Measurements from ENCODE around the gene NCOA3.
A peak's percentile ranks its signal among the peaks of the same experiment; 100 is the strongest.

The NCOA3 gene

DNA sequence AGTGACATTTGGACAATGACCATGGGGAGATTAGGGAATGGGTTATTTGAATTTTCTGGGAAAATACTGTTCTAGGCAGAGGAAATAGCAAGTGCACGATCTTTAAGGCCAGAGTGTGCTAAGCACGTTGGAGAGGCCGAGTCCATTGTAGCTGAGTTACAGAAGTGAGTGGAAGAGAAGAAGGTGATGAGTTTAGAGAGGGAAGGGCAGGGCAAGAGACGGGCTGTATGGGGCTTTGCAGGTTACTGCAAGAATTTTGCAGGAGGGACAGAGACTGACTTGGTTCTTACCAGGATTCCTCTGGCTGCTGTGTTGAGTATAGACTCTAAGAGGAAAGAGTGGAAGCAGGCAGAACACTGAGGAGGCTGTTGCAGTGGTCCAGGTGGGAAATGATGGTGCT lies 1.1 kb upstream of the NCOA3 start:
- no peak for DNase-seq

GRCh38 chr20:47501116-47501481 lies 588 bp upstream of the NCOA3 start:
- DNase-seq: no peak
- no peak overlapping the region for H2BK120ac ChIP-seq (ENCODE audit: low read depth, low read length)
- H3K36me3 ChIP-seq (ENCODE audit: control insufficient read depth, insufficient read depth, low read length): no peaks in the 10 kb centered on the region
- H3K4ac ChIP-seq (ENCODE audit: low read depth, low read length): no peak overlapping the region
- H2BK5ac ChIP-seq (ENCODE audit: low read length): no peak overlapping the region
- no peak overlapping the region for H3K23ac ChIP-seq (ENCODE audit: low read length)
- H4K8ac ChIP-seq (ENCODE audit: low read depth, low read length): no peak overlapping the region
- H4K5ac ChIP-seq (ENCODE audit: low read length): no peak overlapping the region
- peak overlapping the region; percentile 46 for H2BK15ac ChIP-seq (replicated peaks; ENCODE audit: low read depth)
- peak overlapping the region; percentile 4 for H3K18ac ChIP-seq (ENCODE audit: low read length)
- WGBS (ENCODE audit: extremely low coverage, insufficient coverage, low lambda C conversion rate): no CpG with 5 or more reads among the region's 5 CpGs
- H3K79me1 ChIP-seq (ENCODE audit: low read length): no peaks in the 10 kb centered on the region
- peaks cover 11% of the 10 kb centered on the region for H3K79me2 ChIP-seq (ENCODE audit: control insufficient read depth, insufficient read depth, low read length)
- peak overlapping the region; percentile 46 for H3K4me3 ChIP-seq (ENCODE audit: low read length)
- H3K27me3 ChIP-seq (ENCODE audit: insufficient read depth, low read length, poor library complexity): no peaks in the 10 kb centered on the region
- H2AK5ac ChIP-seq (ENCODE audit: low read length): no peak overlapping the region
- H3K56ac ChIP-seq (ENCODE audit: low read length): peak overlapping the region; percentile 84
- peak overlapping the region; percentile 77 for H3K9ac ChIP-seq (ENCODE audit: low read length)
- H3K4me1 ChIP-seq (ENCODE audit: control insufficient read depth, low read depth, low read length): no peaks in the 10 kb centered on the region
- no peak overlapping the region for H3K27ac ChIP-seq (ENCODE audit: low read depth, low read length)
- H3K4me2 ChIP-seq (ENCODE audit: low read length): peak overlapping the region; percentile 74

More for the DNA sequence above, 1.1 kb upstream of the NCOA3 start:
- Histone ChIP-seq H4K8ac (ENCODE audit: low read depth, low read length) (no peak overlapping the region), H3K9ac (ENCODE audit: low read length) (no peak overlapping the region), H4K5ac (ENCODE audit: low read length) (no peak overlapping the region), H3K4me3 (ENCODE audit: low read length) (no peak overlapping the region), H2BK5ac (ENCODE audit: low read length) (no peak overlapping the region), H3K4me2 (ENCODE audit: low read length) (no peak overlapping the region), H3K18ac (ENCODE audit: low read length) (no peak overlapping the region), H2BK120ac (ENCODE audit: low read depth, low read length) (no peak overlapping the region), H3K79me2 (ENCODE audit: control insufficient read depth, insufficient read depth, low read length) (peaks cover 11% of the 10 kb centered on the region), H3K36me3 (ENCODE audit: control insufficient read depth, insufficient read depth, low read length) (no peaks in the 10 kb centered on the region), H3K23ac (ENCODE audit: low read length) (no peak overlapping the region), H3K4me1 (ENCODE audit: control insufficient read depth, low read depth, low read length) (no peaks in the 10 kb centered on the region), H2AK5ac (ENCODE audit: low read length) (no peak overlapping the region), H3K56ac (ENCODE audit: low read length) (no peak overlapping the region), H3K27me3 (ENCODE audit: insufficient read depth, low read length, poor library complexity) (no peaks in the 10 kb centered on the region), H2BK15ac (replicated peaks; ENCODE audit: low read depth) (no peak overlapping the region), H3K79me1 (ENCODE audit: low read length) (no peaks in the 10 kb centered on the region), H3K27ac (ENCODE audit: low read depth, low read length) (no peak overlapping the region), H3K4ac (ENCODE audit: low read depth, low read length) (no peak overlapping the region)
- no CpG with 5 or more reads among the region's 4 CpGs for WGBS (ENCODE audit: extremely low coverage, insufficient coverage, low lambda C conversion rate)

DNA sequence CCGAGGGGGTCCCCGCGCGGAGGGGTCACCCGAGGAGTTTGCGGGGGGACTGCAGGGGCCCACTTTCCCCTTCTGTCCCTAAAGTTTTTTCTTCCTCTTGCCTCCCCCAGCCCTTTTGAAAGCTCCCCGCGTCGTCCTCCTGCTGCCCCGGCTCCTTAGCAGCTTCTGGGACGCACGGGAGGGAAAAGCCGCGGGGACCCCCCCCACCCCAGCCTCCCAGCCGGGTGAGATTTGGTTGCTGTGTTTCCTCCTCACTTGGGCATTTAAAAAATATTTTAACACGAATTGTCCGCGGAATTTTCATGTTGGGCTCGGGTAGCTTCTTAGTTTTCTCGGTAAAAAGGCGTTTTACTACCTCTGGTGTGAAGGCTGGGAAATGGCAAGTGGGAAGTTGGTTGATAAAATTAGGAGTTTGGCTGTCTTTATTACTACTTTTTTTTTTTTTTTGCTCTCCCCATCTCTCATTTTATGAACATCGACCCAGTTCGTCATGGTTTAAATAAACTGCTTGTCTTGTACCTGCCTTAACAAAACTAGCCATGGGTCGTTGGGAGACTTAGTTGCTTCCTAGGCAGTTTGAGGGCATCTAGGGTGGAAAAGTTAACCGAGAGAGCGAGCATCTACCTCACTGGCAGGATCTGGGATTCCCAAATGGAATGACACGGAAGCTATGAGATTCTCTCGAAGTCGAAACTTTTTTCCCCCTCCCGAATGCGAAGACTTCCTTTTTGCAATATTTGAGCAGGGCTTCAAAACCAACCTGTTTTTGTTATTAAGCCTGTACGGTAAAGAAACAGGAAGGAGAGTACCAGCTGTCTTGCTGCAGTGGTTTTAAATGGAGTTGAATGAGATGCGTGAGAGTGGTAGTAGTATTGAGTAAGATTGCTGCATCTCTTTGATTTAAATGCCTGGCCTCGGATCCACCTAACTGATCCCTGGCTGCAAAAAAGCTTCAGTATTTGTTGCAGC lies 868 bp downstream of the NCOA3 start:
- Histone ChIP-seq H2BK5ac (ENCODE audit: low read length) (no peak overlapping the region), H3K36me3 (ENCODE audit: control insufficient read depth, insufficient read depth, low read length) (no peaks in the 10 kb centered on the region), H3K18ac (ENCODE audit: low read length) (peak overlapping the region; percentile 30), H2AK5ac (ENCODE audit: low read length) (no peak overlapping the region), H3K79me1 (ENCODE audit: low read length) (peaks cover 2% of the 10 kb centered on the region), H3K27ac (ENCODE audit: low read depth, low read length) (peak overlapping the region; percentile 24), H3K4ac (ENCODE audit: low read depth, low read length) (no peak overlapping the region), H3K4me2 (ENCODE audit: low read length) (peak overlapping the region; percentile 55), H4K5ac (ENCODE audit: low read length) (no peak overlapping the region), H3K56ac (ENCODE audit: low read length) (peak overlapping the region; percentile 95), H3K4me3 (ENCODE audit: low read length) (peak overlapping the region; percentile 88), H3K4me1 (ENCODE audit: control insufficient read depth, low read depth, low read length) (no peaks in the 10 kb centered on the region), H2BK120ac (ENCODE audit: low read depth, low read length) (no peak overlapping the region), H3K23ac (ENCODE audit: low read length) (no peak overlapping the region), H4K8ac (ENCODE audit: low read depth, low read length) (no peak overlapping the region), H3K9ac (ENCODE audit: low read length) (peak overlapping the region; percentile 85), H3K27me3 (ENCODE audit: insufficient read depth, low read length, poor library complexity) (no peaks in the 10 kb centered on the region), H3K79me2 (ENCODE audit: control insufficient read depth, insufficient read depth, low read length) (peaks cover 19% of the 10 kb centered on the region), H2BK15ac (replicated peaks; ENCODE audit: low read depth) (no peak overlapping the region)
- DNase-seq: peak; percentile 54
- WGBS (ENCODE audit: extremely low coverage, insufficient coverage, low lambda C conversion rate): no CpG with 5 or more reads among the region's 34 CpGs

DNA sequence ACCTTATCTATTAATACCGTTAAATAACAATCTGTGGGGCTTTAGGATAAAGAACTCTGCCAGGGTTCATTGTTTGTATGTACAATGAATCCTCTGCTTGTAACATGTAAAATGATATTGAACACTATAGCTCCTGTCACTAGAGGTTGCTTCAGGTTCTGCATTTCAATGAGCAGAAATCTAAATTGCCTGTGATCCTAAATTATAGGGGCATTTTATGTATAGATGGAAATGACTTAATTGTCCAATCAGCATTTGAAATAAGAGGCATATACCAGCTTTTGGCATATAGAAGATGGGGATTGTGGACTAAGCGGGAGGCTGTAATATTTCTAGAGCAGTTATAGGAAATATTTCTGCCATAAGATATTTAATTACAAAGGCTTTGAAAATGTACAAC lies 2.0 kb downstream of the NCOA3 start:
- H3K4me3 ChIP-seq (ENCODE audit: low read length): no peak overlapping the region
- H3K4me2 ChIP-seq (ENCODE audit: low read length): no peak overlapping the region

DNA sequence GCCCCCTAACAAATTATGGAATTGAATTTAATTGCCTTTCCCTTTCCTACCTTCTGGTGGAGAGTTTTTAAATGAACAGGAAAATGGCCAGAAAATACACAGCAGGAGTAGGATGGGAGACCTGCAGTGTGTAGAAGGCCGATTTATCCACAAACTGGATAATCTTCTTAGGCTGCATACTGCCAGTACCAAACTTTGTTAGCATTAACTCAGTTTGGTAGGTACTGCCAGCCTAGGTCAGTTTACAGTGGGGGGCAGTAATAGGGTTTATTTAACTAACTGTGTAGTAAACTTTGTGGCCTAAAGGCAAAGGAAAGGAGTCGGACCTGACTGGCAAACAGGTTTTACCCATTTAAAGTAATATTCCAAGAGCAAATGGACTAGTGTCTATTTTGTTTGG lies 4.6 kb downstream of the NCOA3 start:
- no peak for DNase-seq
- Histone ChIP-seq H3K4me1 (ENCODE audit: control insufficient read depth, low read depth, low read length) (no peaks in the 10 kb centered on the region), H2BK5ac (ENCODE audit: low read length) (no peak overlapping the region), H2BK120ac (ENCODE audit: low read depth, low read length) (no peak overlapping the region), H3K18ac (ENCODE audit: low read length) (no peak overlapping the region), H3K79me1 (ENCODE audit: low read length) (peaks cover 9% of the 10 kb centered on the region), H3K27me3 (ENCODE audit: insufficient read depth, low read length, poor library complexity) (no peaks in the 10 kb centered on the region), H3K23ac (ENCODE audit: low read length) (no peak overlapping the region), H4K8ac (ENCODE audit: low read depth, low read length) (no peak overlapping the region), H2AK5ac (ENCODE audit: low read length) (no peak overlapping the region), H2BK15ac (replicated peaks; ENCODE audit: low read depth) (no peak overlapping the region), H3K9ac (ENCODE audit: low read length) (no peak overlapping the region), H3K56ac (ENCODE audit: low read length) (no peak overlapping the region), H4K5ac (ENCODE audit: low read length) (no peak overlapping the region), H3K27ac (ENCODE audit: low read depth, low read length) (no peak overlapping the region), H3K4ac (ENCODE audit: low read depth, low read length) (no peak overlapping the region), H3K4me2 (ENCODE audit: low read length) (no peak overlapping the region), H3K79me2 (ENCODE audit: control insufficient read depth, insufficient read depth, low read length) (peaks cover 35% of the 10 kb centered on the region), H3K4me3 (ENCODE audit: low read length) (no peak overlapping the region), H3K36me3 (ENCODE audit: control insufficient read depth, insufficient read depth, low read length) (no peaks in the 10 kb centered on the region)
- WGBS (ENCODE audit: extremely low coverage, insufficient coverage, low lambda C conversion rate): no CpG with 5 or more reads among the region's 2 CpGs

More for the DNA sequence above, 2.0 kb downstream of the NCOA3 start:
- Histone ChIP-seq H3K23ac (ENCODE audit: low read length) (no peak overlapping the region), H3K79me1 (ENCODE audit: low read length) (peaks cover 2% of the 10 kb centered on the region), H3K4me1 (ENCODE audit: control insufficient read depth, low read depth, low read length) (no peaks in the 10 kb centered on the region), H3K18ac (ENCODE audit: low read length) (no peak overlapping the region), H2BK120ac (ENCODE audit: low read depth, low read length) (no peak overlapping the region), H3K79me2 (ENCODE audit: control insufficient read depth, insufficient read depth, low read length) (peaks cover 19% of the 10 kb centered on the region), H3K27me3 (ENCODE audit: insufficient read depth, low read length, poor library complexity) (no peaks in the 10 kb centered on the region), H2BK15ac (replicated peaks; ENCODE audit: low read depth) (no peak overlapping the region), H3K36me3 (ENCODE audit: control insufficient read depth, insufficient read depth, low read length) (no peaks in the 10 kb centered on the region), H4K8ac (ENCODE audit: low read depth, low read length) (no peak overlapping the region), H3K27ac (ENCODE audit: low read depth, low read length) (no peak overlapping the region), H4K5ac (ENCODE audit: low read length) (no peak overlapping the region), H2AK5ac (ENCODE audit: low read length) (no peak overlapping the region), H3K56ac (ENCODE audit: low read length) (no peak overlapping the region), H3K9ac (ENCODE audit: low read length) (no peak overlapping the region), H3K4ac (ENCODE audit: low read depth, low read length) (no peak overlapping the region), H2BK5ac (ENCODE audit: low read length) (no peak overlapping the region)
- no CpG with 5 or more reads among the region's 2 CpGs for WGBS (ENCODE audit: extremely low coverage, insufficient coverage, low lambda C conversion rate)
- DNase-seq: no peak

All from mesendoderm (in vitro differentiated cells).